Esophagus squamous epithelium (tissue), 4 donors: ENCODE measurements around the gene ARF6.
"Not testable (repeated sequence)": the region's sequence is repeated elsewhere in the genome, so short reads cannot be mapped to it uniquely, and the experiment has no call there.

ENCODE experiments used
- POLR2A ChIP-seq, 4 donors: fragments of 450-650 bp; IDR thresholded peaks; one replicate each; pipeline ENCODE4 v1.6.1; 2017; ENCODE audit warnings: antibody characterized with exemption in 4 of 4, mild to moderate bottlenecking in 4 of 4, moderate library complexity in 3 of 4
- TF ChIP-seq, protein P1 (sequence below), 6 experiments: fragments of 450-650 bp in 4 of 6; fragments of 200-600 bp in 2 of 6; sonication (generic) in 2 of 6; IDR thresholded peaks; one replicate each; pipeline ENCODE4 v1.5.1; 2016 to 2019; ENCODE audit warnings: antibody characterized with exemption in 6 of 6, mild to moderate bottlenecking in 4 of 6, moderate library complexity in 4 of 6

DNA sequence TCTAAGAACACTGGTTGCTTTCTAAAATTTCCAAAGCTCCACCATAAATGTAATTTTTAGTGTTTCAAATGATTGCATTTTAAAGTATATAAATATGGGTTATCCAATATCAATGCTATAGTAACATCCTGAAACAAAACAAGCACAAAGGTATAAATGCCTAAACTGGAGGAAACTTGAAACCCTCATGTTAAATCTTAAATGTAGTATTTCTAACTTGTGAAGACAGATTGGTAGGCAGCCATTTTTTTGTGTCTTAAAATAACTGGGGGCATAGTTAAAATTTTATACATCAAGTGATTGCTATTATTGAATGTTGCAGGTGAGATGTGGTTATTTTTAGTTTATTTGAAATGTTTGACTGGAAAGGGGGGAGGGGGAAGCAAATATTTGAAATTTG lies 3.4 kb downstream of the ARF6 start:
- TF ChIP-seq, protein P1, sequence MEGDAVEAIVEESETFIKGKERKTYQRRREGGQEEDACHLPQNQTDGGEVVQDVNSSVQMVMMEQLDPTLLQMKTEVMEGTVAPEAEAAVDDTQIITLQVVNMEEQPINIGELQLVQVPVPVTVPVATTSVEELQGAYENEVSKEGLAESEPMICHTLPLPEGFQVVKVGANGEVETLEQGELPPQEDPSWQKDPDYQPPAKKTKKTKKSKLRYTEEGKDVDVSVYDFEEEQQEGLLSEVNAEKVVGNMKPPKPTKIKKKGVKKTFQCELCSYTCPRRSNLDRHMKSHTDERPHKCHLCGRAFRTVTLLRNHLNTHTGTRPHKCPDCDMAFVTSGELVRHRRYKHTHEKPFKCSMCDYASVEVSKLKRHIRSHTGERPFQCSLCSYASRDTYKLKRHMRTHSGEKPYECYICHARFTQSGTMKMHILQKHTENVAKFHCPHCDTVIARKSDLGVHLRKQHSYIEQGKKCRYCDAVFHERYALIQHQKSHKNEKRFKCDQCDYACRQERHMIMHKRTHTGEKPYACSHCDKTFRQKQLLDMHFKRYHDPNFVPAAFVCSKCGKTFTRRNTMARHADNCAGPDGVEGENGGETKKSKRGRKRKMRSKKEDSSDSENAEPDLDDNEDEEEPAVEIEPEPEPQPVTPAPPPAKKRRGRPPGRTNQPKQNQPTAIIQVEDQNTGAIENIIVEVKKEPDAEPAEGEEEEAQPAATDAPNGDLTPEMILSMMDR (IDR thresholded peaks at IDR 0.05): not testable (repeated sequence)
- TF ChIP-seq POLR2A (IDR thresholded peaks at IDR 0.05): not testable (repeated sequence)
